ENCODE measurements around the gene OR1J1. TPM values are rescaled to one million over a fixed set of nuclear protein-coding genes. Genes with fewer than 3 reads are reported as not detected.

OR1J1 gene
- total RNA-seq, 1 donor from 2014 or later: not detected

- DNase-seq (ENCODE audit: low spot score) (no peak), ATAC-seq (no peak)
Observed at GRCh38 chr9:122446819-122447484, 30.8 kb downstream of the OR1J1 start.

DNA sequence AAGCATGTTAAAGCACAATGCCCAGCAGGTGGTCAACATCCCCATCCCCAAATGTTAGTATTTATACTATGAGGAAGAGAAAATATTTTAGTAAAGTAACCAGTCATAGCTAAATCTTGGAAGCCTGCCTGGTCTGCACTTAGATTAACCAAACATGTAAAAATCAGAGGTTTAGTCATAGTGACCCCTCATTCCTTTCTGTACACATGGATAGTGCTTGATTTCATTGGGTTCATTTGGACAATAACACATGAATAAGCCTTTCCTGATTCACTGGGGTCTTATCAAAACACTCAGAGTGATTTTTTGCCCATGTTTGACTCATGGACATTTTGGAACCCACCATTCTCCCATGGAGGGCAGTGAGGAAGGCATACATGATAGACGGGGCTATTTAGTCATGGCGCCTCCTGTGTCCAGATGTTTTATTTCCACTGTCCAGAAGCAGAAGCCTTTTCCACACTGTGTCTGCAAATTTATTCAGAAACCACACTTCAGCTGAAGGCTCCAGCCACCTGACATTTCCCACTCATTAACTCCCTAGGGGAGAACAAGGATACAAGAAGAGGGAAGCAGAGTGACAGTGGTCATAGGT, 32.5 kb downstream of the OR1J1 start:
- no peak for ATAC-seq

DNA sequence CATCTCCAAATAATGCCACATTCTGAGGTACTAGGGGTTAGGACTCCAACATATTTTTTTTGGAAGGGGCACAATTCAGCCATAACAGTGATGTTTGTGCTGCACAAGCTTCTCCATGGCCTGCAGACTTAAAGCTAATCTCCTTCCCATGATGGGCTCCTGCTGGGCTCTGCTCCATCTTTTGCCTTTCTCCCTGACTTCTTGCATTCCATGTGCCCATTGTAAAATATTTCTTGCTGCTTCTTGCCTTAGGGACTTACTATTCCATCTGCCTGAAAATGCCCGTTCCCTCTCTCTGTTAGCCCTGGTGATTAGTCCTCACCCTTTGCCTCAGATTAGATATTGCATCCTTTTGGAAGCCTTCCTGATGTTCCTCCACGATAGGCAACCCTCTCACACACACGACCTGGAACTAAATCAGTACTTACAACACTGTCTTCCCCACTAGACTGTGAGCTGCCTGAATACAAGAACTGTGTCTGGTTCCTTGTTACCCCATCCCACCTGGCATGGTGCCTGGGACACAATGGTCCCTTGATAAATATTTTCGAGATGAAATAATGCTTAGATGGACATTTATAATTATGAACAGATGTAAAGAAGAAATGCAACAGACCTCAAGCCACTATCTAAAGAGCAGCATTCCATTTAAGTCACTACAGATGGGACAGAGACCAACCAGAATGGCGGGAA, 33.5 kb downstream of the OR1J1 start:
- DNase-seq (ENCODE audit: low spot score) (no peak), ATAC-seq (no peak)

More for the DNA sequence above, 32.5 kb downstream of the OR1J1 start:
- DNase-seq (ENCODE audit: low spot score): no peak

DNA sequence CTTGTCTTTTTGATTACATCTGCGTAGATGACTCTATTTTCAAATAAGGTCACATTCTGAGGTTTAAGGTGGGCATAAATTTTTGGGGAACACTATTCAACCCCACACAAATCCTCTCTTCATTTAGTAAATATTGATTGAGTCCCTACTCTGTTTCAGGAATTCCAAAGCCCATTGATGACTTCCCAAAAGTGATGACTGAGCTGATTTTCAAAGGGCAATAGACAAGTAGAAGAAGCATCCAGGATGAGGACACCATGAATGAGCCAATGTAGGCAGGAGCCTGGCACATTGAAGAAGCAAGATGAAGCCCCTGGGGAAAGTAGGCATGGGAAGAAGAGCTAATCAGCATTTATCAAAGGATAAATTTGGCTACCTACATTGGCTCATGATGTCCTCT, 35.2 kb downstream of the OR1J1 start:
- no peak for ATAC-seq
- no peak for DNase-seq (ENCODE audit: low spot score)

Other genes with a start within 250 kb of the OR1J1 start
- 0.20 TPM for gene LHX6, start 249.0 kb downstream of the OR1J1 start, total RNA-seq
- gene RBM18, start 213.1 kb downstream of the OR1J1 start, total RNA-seq: 7.5 TPM
- 16.3 TPM for gene MRRF, start 213.0 kb downstream of the OR1J1 start, total RNA-seq
- gene PTGS1, start 106.9 kb downstream of the OR1J1 start, total RNA-seq: 2.0 TPM
- gene OR1J2, start 32.9 kb upstream of the OR1J1 start, total RNA-seq: not detected
- not detected for gene OR1J4, start 41.2 kb upstream of the OR1J1 start, total RNA-seq
- gene OR1N1, start 49.4 kb upstream of the OR1J1 start, total RNA-seq: not detected
- not detected for gene OR1N2, start 75.2 kb upstream of the OR1J1 start, total RNA-seq
- not detected for gene OR1L8, start 105.5 kb upstream of the OR1J1 start, total RNA-seq
- gene OR1Q1, start 136.8 kb upstream of the OR1J1 start, total RNA-seq: not detected
- not detected for gene OR1B1, start 179.7 kb upstream of the OR1J1 start, total RNA-seq
- gene OR1L1, start 183.8 kb upstream of the OR1J1 start, total RNA-seq: not detected
- not detected for gene OR1L3, start 197.2 kb upstream of the OR1J1 start, total RNA-seq
- gene OR1L4, start 246.1 kb upstream of the OR1J1 start, total RNA-seq: not detected

All from left lobe of liver (tissue), 2 donors.